Natural killer cell (primary cell): ENCODE results near the gene CACNA1C. TPM values are rescaled to one million over a fixed set of nuclear protein-coding genes. Genes with fewer than 3 reads are reported as not detected.

Experiments
- ATAC-seq, 3 donors: fragments of 150-1000 bp in 2 of 3; fragments of 200-7000 bp in 1 of 3; cut with Tn5 transposase; 1 replicate in 1 of 3; 2 replicates in 2 of 3; pipeline ENCODE4 v1.10.0; 2021; ENCODE audit warnings: mild to moderate bottlenecking in 2 of 3, moderate library complexity in 2 of 3
- DNase-seq, 2 donors: peaks; one replicate each; pipeline versions ENCODE4 v3.0.0 to v3.0.0-alpha.2; 2013 to 2021; ENCODE audit warnings: mixed read lengths in 1 of 2
- H3K27ac ChIP-seq: one replicate; pipeline ENCODE4 v1.5.1; 2013; ENCODE audit warnings: mild to moderate bottlenecking, low read length
- H3K27me3 ChIP-seq: one replicate; pipeline ENCODE4 v1.6.1; 2013; ENCODE audit warnings: low read length; ENCODE audit not compliant: control insufficient read depth, insufficient read depth
- H3K36me3 ChIP-seq: one replicate; pipeline ENCODE4 v1.6.1; 2013; ENCODE audit warnings: low read length; ENCODE audit not compliant: control insufficient read depth, insufficient read depth
- H3K4me1 ChIP-seq: one replicate; pipeline ENCODE4 v1.6.1; 2013; ENCODE audit warnings: low read length; ENCODE audit not compliant: control insufficient read depth, insufficient read depth
- H3K4me3 ChIP-seq: one replicate; pipeline ENCODE4 v1.5.1; 2013; ENCODE audit warnings: low read length
- H3K9me3 ChIP-seq: one replicate; pipeline ENCODE4 v1.6.1; 2013; ENCODE audit warnings: low read length; ENCODE audit not compliant: control insufficient read depth, insufficient read depth
- H3K27ac Mint-ChIP-seq, 2 donors: one replicate each; pipeline ENCODE4 v1.8.0; 2022; ENCODE audit warnings: mild to moderate bottlenecking in 2 of 2, mixed read lengths in 2 of 2, moderate library complexity in 1 of 2
- H3K27me3 Mint-ChIP-seq, 2 donors: one replicate each; pipeline ENCODE4 v1.8.0; 2022; ENCODE audit warnings: low read depth in 2 of 2, mixed read lengths in 2 of 2
- H3K36me3 Mint-ChIP-seq: one replicate; pipeline ENCODE4 v1.8.0; 2022; ENCODE audit warnings: mixed read lengths
- H3K4me1 Mint-ChIP-seq, 2 donors: one replicate each; pipeline ENCODE4 v1.8.0; 2022; ENCODE audit warnings: mixed read lengths in 2 of 2
- H3K4me3 Mint-ChIP-seq: one replicate; pipeline ENCODE4 v1.8.0; 2022; ENCODE audit warnings: mild to moderate bottlenecking, moderate library complexity, mixed read lengths
- H3K9me3 Mint-ChIP-seq, 2 donors: one replicate each; pipeline ENCODE4 v1.8.0; 2022; ENCODE audit warnings: mixed read lengths in 2 of 2
- WGBS: methylation state at CpG from one replicate; pipeline ENCODE4 v1.1.7; 2013; ENCODE audit warnings: missing lambda C conversion rate; ENCODE audit not compliant: insufficient coverage; 5-methylcytosine and 5-hydroxymethylcytosine counted together
- intact Hi-C: fragments of 100-400 bp; cut with micrococcal nuclease; formaldehyde crosslinking; loops from one replicate; pipeline ENCODE4 v1.14.2; 2022
- total RNA-seq, 4 donors: library from RNA; stranded (reverse); fragments of 120-200 nt in 1 of 4; gene quantifications; one replicate each; pipeline versions ENCODE4 v1.2.3 to v1.2.4, GENCODE V29; 2013 to 2022
- TF ChIP-seq, protein P1 (sequence below): fragments of 200-600 bp; IDR thresholded peaks from one replicate; pipeline ENCODE4 v1.8.0; 2022; ENCODE audit warnings: antibody characterized with exemption

CACNA1C gene
- total RNA-seq, 3 donors from 2014 or later (not counting 1 experiment from before 2014, with no cell fraction given), result 0.07 to 0.35 (median 0.08) TPM

- DNase-seq (no peak), ATAC-seq (no peak)
- intact Hi-C loops, result no loop called here
- H3K4me3 Mint-ChIP-seq, result no peak overlapping the region
- H3K27me3 ChIP-seq, result no peaks in the 10 kb centered on the region
- H3K4me3 ChIP-seq, result no peak overlapping the region
- H3K36me3 ChIP-seq, result peaks cover 2% of the 10 kb centered on the region
- H3K36me3 Mint-ChIP-seq, result no peaks in the 10 kb centered on the region
- TF ChIP-seq, protein P1, sequence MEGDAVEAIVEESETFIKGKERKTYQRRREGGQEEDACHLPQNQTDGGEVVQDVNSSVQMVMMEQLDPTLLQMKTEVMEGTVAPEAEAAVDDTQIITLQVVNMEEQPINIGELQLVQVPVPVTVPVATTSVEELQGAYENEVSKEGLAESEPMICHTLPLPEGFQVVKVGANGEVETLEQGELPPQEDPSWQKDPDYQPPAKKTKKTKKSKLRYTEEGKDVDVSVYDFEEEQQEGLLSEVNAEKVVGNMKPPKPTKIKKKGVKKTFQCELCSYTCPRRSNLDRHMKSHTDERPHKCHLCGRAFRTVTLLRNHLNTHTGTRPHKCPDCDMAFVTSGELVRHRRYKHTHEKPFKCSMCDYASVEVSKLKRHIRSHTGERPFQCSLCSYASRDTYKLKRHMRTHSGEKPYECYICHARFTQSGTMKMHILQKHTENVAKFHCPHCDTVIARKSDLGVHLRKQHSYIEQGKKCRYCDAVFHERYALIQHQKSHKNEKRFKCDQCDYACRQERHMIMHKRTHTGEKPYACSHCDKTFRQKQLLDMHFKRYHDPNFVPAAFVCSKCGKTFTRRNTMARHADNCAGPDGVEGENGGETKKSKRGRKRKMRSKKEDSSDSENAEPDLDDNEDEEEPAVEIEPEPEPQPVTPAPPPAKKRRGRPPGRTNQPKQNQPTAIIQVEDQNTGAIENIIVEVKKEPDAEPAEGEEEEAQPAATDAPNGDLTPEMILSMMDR, result no peak
- H3K4me1 Mint-ChIP-seq, result no peaks in the 10 kb centered on the region
- no peaks in the 10 kb centered on the region for H3K4me1 ChIP-seq
- no peaks in the 10 kb centered on the region for H3K9me3 ChIP-seq
- no peaks in the 10 kb centered on the region for H3K27me3 Mint-ChIP-seq
- H3K27ac Mint-ChIP-seq, result no peak overlapping the region
- no peaks in the 10 kb centered on the region for H3K9me3 Mint-ChIP-seq
- WGBS, result 90% methylated on average over 11 of the region's 11 CpGs
- no peak overlapping the region for H3K27ac ChIP-seq
Measured at GRCh38 chr12:2666411-2666810, 613.6 kb downstream of the CACNA1C start.

DNA sequence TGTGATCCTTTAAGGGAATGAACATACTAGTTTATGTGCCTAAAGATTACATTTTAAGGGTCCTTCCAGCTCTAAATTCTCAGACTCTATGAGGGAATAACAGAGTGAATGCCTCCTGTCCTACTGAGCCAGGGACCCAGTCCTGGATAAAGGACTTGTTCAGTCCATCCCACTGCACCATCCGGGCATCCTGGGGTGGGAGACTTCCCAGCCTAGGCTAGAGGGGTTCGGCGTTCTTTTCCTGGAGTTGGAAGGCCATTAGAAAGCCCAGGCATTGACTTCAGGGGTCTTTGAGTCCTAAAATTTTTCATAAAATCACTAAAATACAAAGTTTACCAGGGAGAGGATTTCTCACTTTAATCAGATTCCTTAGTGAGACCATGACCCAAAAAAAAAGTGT, 614.1 kb downstream of the CACNA1C start:
- ATAC-seq, result no peak

GRCh38 chr12:2667716-2668440, 615.1 kb downstream of the CACNA1C start:
- Histone ChIP-seq H3K27ac (no peak overlapping the region), H3K27me3 (no peaks in the 10 kb centered on the region), H3K36me3 (peaks cover 2% of the 10 kb centered on the region), H3K4me3 (no peak overlapping the region), H3K4me1 (no peaks in the 10 kb centered on the region), H3K9me3 (no peaks in the 10 kb centered on the region)
- H3K27me3 Mint-ChIP-seq, result no peaks in the 10 kb centered on the region
- no peak for DNase-seq
- intact Hi-C loops, result no loop called here
- H3K9me3 Mint-ChIP-seq, result no peaks in the 10 kb centered on the region
- ATAC-seq, result no peak
- no peaks in the 10 kb centered on the region for H3K36me3 Mint-ChIP-seq
- 87% methylated on average over 17 of the region's 17 CpGs for WGBS
- H3K27ac Mint-ChIP-seq, result no peak overlapping the region
- no peaks in the 10 kb centered on the region for H3K4me1 Mint-ChIP-seq
- TF ChIP-seq, protein P1, result no peak
- H3K4me3 Mint-ChIP-seq, result no peak overlapping the region

More for the DNA sequence above, 614.1 kb downstream of the CACNA1C start:
- Histone ChIP-seq H3K4me1 (no peaks in the 10 kb centered on the region), H3K4me3 (no peak overlapping the region), H3K36me3 (peaks cover 2% of the 10 kb centered on the region), H3K9me3 (no peaks in the 10 kb centered on the region), H3K27ac (no peak overlapping the region), H3K27me3 (no peaks in the 10 kb centered on the region)
- intact Hi-C loops, result no loop called here
- Mint-ChIP-seq H3K9me3 (no peaks in the 10 kb centered on the region), H3K4me3 (no peak overlapping the region), H3K27ac (no peak overlapping the region), H3K36me3 (no peaks in the 10 kb centered on the region), H3K27me3 (no peaks in the 10 kb centered on the region), H3K4me1 (no peaks in the 10 kb centered on the region)
- TF ChIP-seq, protein P1, result no peak
- no peak for DNase-seq
- WGBS, result 57% methylated on average over 3 of the region's 3 CpGs

GRCh38 chr12:2668816-2669215, 616.0 kb downstream of the CACNA1C start:
- no peaks in the 10 kb centered on the region for H3K4me1 Mint-ChIP-seq
- H3K9me3 Mint-ChIP-seq, result no peaks in the 10 kb centered on the region
- H3K4me3 ChIP-seq, result no peak overlapping the region
- no peaks in the 10 kb centered on the region for H3K27me3 ChIP-seq
- ATAC-seq (no peak), DNase-seq (no peak)
- H3K27ac ChIP-seq, result no peak overlapping the region
- H3K4me3 Mint-ChIP-seq, result no peak overlapping the region
- no peaks in the 10 kb centered on the region for H3K4me1 ChIP-seq
- TF ChIP-seq, protein P1, result no peak
- H3K27ac Mint-ChIP-seq, result no peak overlapping the region
- no peaks in the 10 kb centered on the region for H3K9me3 ChIP-seq
- no peaks in the 10 kb centered on the region for H3K36me3 Mint-ChIP-seq
- peaks cover 2% of the 10 kb centered on the region for H3K36me3 ChIP-seq
- intact Hi-C loops, result no loop called here
- no peaks in the 10 kb centered on the region for H3K27me3 Mint-ChIP-seq
- WGBS, result 90% methylated on average over 17 of the region's 17 CpGs
